A673 (cell line): Measurements from ENCODE around the gene NPTN.

Experiments used
- EZH2 ChIP-seq: fragments of 200-600 bp; sonication (generic); IDR thresholded peaks from 2 replicates; pipeline ENCODE4 v1.6.1; 2017; ENCODE audit warnings: borderline replicate concordance, low read depth, mild to moderate bottlenecking, mixed read lengths, antibody characterized with exemption, low read length; ENCODE audit not compliant: poor library complexity, severe bottlenecking
- TF ChIP-seq, protein P1 (sequence below): fragments of 300-800, 200-600 bp; sonication (generic); conservative IDR thresholded peaks from 2 replicates; pipeline ENCODE4 v1.5.1; 2017; ENCODE audit warnings: low read depth, mild to moderate bottlenecking, antibody characterized with exemption, low read length, moderate library complexity, mixed read lengths

DNA sequence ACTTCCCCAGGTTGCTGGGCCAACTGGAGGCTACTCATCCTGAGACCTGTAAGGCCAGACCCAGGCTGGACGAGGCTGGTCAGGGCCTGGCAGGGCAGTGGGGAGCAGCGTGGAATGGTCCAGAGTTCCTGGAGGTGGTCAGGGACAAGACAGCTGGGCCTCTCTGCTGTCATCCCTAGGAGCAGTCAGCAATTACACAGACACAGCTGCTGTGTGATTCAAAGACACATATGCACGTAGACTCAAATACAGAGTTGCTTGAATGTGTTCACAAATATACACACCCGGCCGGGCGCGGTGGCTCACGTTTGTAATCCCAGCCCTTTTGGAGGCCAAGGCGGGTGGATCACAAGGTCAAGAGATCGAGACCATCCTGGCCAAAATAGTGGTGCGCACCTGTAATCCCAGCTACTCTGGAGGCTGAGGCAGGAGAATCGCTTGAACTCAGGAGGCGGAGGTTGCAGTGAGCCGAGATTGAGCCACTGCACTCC is 49.5 kb upstream of the NPTN start:
- TF ChIP-seq, protein P1, sequence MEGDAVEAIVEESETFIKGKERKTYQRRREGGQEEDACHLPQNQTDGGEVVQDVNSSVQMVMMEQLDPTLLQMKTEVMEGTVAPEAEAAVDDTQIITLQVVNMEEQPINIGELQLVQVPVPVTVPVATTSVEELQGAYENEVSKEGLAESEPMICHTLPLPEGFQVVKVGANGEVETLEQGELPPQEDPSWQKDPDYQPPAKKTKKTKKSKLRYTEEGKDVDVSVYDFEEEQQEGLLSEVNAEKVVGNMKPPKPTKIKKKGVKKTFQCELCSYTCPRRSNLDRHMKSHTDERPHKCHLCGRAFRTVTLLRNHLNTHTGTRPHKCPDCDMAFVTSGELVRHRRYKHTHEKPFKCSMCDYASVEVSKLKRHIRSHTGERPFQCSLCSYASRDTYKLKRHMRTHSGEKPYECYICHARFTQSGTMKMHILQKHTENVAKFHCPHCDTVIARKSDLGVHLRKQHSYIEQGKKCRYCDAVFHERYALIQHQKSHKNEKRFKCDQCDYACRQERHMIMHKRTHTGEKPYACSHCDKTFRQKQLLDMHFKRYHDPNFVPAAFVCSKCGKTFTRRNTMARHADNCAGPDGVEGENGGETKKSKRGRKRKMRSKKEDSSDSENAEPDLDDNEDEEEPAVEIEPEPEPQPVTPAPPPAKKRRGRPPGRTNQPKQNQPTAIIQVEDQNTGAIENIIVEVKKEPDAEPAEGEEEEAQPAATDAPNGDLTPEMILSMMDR: no peak
- TF ChIP-seq EZH2: no peak
